G401.6 (cell line): ENCODE measurements around the gene PGM1.
A peak's percentile ranks its signal among the peaks of the same experiment; 100 is the strongest.
"Not testable (repeated sequence)": the region's sequence is repeated elsewhere in the genome, so short reads cannot be mapped to it uniquely, and the experiment has no call there.

Experiments used
- FAIRE-seq: peaks from 2 replicates; lab custom pipeline; 2012; peaks lifted over from hg19 to GRCh38; lab: Jason Lieb, UNC

The PGM1 gene

DNA sequence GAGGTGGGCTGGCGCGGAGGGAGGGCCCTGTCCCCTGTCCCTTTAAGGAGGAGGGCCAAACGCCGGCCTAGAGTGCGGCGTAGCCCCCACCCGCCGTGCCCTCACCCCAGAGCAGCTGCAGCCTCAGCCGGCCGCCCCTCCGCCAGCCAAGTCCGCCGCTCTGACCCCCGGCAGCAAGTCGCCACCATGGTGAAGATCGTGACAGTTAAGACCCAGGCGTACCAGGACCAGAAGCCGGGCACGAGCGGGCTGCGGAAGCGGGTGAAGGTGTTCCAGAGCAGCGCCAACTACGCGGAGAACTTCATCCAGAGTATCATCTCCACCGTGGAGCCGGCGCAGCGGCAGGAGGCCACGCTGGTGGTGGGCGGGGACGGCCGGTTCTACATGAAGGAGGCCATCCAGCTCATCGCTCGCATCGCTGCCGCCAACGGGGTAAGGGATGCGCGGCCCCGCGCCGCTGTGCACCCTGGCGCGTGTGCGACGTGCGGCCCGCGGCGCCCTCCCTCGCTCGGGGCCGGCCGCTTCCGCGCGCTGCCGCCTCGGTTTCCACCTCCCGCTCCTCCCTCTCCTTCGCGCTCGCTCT is at the start of gene PGM1:
Gene PGM1 (plus strand): TSS at position 109 of the 583 bp plus-strand sequence. CDS start 78 bp downstream, at position 187.
- FAIRE-seq: no peak

DNA sequence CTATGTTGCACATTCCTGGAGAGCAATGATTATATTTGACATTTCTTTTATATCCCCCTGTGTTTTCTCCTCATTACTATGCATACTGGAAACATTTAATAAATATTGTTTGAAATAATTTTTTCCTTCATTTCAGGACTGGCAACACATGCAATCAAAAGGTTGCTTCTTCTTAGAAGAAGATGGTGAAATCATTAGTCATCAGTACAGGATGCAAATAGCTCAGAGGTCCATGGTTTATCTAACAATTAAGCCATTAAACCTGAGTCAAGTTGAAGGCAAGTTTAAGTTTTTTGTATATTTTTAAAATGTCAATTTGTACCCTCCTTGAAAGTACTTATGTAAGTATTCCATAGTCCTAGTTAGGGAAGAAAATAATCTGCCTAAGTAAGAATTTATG is 47.4 kb upstream of the PGM1 start:
- no peak for FAIRE-seq

DNA sequence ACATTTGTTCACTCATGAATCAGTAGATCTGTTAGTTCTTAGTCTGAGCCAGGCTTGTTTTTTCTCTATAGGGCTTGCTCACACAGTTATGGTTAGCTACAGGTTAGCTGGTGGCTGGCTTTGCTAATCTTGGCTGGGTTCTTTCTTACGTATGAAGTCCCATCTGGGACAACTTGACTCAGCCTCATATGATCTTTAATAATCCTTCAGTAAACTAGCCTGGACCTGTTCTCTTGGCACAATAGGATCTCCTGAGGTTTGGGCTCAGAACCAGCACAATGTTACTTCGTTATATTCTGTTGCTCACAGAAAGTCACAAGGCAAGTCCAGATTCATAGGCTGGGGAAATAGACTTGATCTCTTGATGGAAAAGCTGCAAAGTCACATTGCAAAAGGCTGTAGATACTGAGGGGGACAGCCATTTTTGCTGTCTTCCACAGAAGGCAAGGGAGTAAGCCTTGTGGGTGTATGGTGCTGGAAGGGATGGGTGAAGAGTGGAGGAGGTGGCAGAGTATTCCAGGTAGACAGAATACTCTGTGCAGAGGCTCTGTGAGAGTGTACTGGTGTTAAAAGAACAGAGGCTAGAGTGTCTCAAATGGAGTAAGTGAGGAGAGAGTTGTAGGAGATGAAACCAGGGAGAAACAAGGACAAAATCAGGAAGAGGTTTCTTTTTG is 45.5 kb upstream of the PGM1 start:
- no peak for FAIRE-seq

DNA sequence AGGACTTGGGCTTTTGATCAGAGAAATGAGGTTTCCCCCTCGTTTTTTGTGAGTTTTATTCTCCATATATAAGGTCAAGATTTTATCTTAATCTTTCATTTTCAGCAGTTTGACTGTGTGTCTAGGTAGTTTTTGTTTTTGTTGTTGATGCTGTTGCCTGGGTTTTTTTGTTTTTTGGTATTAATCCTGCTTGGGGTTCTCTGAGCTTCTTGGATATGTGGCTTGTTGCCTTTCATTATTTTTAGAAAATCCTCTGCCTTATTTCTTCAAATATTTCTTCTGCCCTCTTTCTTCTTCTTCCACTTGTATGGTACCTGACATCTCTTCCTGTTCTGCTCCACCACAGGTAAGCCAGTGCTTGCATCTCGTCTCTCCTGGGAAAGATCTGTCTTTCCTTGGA is 44.9 kb upstream of the PGM1 start:
- FAIRE-seq: no peak

DNA sequence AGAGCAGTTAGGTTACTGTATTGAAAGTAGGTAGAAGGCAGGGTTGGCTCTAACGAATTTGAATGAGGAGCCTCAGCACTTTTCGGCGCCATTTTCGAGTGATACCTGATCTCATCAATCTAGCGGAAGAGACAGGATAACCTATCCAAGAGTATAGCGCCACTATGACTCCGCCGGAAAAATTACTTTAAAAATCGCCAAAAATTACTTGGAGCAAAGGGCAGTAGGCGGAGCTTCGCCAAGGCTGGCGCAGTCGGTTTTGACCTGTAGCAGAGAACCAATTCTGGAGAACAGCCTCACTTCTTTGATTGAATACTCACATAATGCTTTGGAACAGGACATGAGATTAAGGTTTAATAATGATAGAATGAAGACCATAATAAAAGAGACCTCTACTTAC is 44.3 kb upstream of the PGM1 start:
- FAIRE-seq: no peak

DNA sequence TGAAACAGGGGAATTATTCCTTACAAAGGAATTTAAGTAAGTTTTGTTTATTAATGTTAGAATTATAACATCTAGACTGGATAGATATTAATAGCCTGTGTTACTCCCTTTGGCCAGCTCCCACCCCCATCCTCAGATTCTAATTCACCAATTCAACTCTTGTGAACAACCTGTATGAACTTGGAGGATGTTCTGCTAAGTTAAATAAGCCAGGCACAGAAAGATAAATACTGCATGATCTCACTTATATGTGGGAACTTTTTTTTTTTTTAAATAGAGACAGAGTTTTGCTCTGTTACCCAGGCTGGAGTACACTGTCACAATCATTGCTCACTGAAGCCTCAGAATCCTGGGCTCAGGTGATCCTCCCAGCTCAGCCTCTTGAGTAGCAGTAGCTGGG is 37.7 kb upstream of the PGM1 start:
- FAIRE-seq: no peak

DNA sequence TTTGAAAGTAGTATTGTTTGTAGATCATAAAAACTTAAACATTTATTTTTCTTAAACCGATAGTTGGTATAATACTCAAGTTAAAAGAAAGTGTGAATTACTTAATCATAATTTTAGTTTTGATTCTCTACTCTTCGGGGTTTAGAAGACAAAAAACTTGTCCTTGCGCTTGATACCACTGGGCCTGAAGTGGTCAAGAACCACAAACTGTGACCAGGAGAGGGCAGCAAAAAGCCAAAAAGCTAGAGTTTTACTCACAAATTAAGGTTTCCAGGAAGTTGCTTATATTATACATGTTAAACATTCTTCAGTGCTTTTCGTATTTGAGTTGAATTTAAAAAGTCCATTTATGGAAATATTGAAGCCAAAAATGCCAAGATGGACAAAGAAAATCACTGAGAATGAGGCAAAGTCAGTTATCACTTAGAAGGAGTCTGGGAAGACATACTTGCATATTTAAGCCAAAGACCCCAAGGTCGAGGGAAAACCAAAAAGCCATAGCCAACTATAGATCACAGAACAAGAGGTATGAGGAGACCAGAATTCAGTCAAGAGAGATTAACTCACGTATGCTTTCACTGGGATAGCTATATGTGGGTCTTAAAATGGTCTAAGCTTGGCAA is 35.7 kb upstream of the PGM1 start:
- FAIRE-seq: peak; percentile 83

DNA sequence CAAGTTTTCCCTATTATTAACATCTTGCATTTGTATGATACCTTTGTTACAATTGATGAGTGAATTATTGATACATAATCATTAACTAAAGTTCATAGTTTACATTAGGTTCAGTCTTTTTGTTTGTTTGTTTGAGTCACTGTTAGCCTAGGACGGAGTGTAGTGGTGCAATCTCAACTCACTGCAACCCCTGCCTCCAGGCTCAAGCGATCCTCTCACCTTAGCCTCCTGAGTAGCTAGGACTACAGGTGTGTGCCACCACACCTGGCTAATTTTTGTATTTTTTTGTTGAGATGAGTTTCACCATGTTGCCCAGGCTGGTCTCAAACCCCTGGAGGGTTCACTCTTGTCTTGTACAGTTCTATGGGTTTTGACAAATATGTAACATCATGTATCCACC is 33.9 kb upstream of the PGM1 start:
- FAIRE-seq: no peak

DNA sequence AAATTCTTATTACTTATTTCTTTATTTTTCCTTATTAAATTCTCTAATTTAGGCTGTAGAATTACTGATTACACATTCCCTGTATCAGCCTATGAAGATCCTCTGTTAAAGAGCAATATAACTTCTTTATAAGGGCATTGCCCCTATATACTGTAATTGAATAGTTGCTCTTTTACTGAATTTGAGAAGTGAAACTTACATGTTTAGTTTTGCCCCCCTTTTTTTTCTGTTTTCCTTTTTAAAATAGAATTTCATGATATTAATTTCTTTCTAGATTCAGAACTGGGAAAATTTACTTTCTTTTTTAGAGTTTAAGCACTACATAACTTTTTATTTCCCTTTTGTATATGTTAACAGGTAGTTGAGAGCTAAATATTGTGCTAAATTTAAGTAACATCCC is 29.5 kb upstream of the PGM1 start:
- no peak for FAIRE-seq

DNA sequence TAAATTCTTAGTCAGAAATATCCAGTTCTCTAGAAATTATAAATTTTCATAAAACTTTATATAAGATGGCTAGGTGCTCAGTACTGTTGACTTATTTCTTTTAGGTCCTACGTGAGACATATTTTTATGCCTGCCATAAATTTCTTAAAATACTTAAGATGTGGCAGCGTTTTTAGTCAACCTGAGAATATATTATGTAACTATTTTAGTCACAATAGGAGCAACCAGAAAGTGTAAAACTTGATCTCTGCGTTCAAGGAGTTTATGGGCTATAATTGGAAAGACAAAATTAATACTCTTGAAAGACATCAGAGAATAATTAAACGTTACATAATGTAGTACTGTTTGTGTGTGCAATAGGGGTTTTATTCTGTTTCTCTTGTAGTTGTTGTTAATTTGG is 24.1 kb upstream of the PGM1 start:
- no peak for FAIRE-seq

DNA sequence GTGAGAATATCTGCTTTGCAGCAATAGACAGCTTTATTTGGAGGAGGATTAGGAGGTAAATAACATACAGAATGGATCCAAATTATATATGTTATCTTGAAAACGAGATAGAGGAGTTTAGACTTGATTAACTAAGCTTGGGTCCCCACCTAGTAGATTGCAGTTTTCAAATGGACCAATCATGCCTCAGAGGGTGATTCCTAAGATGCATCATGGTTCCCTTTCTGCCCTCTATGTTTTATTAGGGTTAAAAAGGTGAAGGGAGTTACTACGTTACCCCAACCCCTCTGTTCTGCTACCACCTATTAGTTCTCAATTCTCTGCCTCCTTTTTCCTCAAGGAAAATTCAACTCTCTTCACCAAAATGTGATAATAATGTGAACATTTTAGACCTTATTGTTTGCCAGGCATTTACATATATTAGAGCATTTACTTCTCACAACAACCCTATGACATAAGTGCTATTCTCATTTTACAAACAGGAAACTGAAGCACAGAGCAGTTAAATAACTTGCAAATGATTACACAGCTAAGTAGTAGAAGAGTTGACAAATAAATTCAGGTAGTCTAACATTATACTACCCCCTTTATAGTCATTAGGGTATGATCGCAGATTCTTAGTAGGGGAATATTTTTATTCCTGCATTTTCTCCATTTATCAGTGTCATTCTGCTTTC is 23.4 kb upstream of the PGM1 start:
- FAIRE-seq: no peak

DNA sequence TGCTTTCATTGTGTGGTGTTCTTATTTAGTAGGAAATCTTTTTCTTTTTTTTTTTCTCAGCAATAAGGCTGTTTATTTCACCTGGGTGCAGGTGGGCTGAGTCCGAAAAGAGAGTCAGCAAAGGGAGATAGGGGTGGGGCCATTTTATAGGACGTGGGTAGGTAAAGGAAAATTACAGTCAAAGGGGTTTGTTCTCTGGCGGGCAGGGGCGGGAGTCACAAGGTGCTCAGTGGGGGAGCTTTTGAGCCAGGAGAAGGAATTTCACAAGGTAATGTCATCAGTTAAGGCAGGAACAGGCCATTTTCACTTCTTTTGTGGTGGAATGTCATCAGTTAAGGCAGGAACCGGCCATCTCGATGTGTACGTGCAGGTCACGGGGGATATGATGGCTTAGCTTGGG is 20.5 kb upstream of the PGM1 start:
- FAIRE-seq: not testable (repeated sequence)

DNA sequence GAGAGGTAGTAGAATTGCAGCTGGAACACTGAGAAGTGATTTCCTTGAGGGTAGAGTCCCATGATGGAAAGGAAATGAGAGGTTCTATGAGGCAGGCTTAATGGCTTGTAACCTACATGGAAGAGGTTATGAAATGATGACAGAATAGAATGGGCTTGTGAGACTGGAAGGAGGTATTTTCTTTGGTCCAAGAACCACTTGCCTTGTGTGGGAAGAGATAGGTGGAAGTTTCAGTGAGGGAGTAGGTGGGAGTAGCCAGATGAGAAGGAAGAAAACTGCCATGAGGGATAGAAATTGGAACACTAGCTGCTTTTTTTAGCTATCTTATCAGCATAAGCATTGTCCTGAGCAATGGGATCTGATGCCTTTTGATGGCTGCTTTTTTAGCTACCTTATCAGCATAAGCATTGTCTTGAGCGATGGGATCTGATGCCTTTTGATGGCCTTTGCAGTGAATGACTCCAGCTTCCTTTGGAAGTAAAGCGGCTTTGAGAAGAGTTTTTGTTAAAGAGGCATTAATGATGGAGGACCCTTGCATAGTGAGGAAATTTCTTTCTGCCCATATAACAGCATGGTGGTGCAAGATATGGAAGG is 18.9 kb upstream of the PGM1 start:
- not testable (repeated sequence) for FAIRE-seq

DNA sequence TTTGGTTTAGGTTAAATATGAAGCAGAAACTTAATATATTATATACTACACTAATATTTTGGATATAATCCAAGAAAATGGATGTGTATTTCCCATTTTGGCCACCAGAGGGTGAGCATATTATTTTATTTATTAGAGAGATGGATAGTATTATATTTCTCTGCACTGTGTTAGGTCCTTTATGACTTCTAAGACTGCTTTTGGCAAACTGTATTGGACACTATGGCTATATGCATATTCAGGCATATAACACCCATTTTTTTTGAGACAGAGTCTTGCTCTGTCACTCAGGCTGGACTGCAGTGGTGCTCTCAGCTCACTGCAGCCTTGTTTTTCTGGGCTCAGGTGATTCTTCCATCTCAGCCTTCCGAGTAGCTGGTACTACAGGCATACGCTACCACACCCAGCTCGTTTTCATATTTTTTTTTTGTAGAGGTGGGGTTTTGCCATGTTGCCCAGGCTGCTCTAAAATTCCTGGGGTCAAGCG is 17.8 kb upstream of the PGM1 start:
- FAIRE-seq: no peak

DNA sequence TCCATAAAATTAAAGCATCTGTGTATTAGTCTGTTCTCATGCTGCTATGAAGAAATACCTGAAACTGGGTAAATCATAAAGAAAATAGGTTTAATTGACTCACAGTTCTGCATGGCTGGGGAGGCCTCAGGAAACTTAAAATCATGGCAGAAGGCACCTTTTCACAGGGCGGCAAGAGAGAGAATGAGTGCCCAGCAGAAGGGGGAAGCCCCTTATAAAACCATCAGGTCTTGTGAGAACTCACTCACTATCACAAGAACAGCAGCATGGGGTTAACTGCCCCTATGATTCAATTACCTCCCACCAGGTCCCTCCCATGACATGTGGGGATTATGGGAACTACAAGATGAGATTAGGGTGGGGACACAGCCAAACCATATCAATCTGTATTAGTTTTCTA is 6.9 kb upstream of the PGM1 start:
- FAIRE-seq: not testable (repeated sequence)

DNA sequence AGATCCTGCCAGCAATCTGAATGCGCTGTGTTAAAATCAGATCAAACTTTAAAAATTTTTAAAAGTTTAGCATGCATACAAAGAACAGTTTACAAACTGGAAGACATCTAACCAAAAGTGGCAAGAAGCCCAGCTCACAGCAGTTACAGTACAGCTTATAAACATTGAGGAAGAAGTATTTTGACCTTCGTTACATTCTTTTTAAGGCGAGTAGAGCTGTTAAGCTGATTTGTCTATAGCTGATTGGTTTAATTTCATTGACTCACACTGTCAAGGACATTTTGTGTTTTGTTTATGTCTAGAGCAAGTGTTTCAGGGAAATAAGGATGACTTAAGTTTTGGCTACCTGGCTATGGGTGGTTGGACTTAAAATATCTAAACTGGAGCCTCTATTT is 3.0 kb upstream of the PGM1 start:
- no peak for FAIRE-seq

DNA sequence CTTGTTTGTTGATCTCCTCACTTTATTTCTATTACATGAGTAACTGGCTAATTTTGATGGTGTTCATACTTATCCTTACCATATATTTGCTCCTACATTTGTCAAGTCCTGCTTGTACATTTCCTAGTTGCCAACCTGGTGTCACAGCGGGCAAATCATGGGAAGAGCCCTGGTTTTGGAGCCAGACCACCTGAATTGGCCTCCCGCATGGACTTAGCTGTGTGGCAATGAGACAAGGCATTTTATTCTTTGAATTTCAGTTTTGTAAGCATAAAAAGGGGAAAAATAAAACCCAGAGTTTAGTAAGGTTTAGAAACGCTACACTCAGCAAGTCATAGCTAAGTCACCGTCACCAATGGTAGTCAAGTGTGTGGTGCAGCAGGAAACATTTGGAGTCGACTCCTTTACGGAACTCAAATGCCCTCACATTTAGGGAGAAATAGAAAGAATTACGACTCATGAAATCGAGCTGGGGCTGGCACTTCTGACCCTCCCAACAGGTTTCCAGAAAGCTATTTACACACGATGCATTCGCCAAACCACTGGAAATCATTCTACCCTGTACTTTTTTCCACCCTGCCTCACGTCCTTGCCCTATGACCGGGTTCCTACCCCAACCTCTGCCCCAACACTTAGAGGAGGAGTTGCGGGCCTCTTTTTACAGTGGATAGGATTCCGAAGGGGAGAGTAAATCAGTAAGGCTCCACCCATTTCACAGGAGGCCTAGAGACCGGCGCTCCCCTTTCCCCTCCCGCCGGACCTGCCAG is 492 bp upstream of the PGM1 start:
- FAIRE-seq: peak; percentile 46

DNA sequence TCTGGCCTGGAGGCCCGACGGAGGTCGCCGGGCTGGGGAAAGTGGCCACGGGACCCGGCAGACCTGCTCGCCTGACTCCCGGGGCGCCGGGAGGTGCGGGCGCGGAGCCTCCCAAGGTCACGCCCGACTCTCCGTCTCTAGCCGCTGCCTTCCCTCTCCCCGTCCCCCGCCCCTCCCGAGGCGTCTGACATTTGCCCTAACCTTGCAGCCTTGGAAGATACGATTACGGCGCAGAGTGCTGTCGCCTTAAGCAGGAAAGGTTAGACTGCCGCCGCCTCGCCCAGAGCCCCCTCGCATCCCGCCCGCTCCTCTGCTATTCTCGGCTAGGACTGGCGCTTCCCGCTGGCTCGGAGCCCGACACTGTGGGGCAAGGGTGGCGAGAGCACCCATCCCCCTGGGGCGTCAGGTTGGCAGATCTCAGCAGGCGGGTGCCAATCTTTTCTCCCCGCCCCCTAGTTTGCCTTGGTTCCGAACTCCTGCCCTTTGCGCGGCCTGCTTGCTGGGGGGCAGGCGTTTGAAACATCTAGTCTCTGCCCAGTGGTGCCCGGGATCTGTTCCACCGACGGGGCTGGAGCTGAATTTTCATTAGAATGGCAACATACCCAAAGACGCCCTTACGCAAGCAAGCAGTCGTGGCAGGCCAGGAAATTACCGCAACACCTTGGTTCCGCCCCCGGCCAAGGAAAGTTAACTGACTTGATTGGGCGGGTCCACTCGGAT is 835 bp downstream of the PGM1 start:
- no peak for FAIRE-seq

DNA sequence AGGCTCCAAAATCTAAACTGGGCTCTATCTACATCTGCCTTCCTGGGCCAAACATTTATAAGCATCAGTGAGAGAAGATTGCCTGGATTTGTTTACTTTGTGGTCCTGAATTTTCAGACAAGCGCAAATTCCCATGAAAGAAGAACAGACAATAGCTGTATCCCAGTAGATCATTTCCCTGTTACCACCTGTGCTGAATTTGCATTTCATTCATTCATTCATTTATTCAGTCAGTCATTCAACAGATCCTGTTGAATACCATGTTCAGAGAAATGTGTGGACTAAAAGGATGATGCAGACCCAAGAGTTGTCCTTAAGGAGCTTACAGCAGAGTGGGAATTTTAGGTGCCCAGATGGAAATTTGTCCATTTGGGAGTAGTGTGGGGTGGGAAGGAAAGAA is 2.2 kb downstream of the PGM1 start:
- no peak for FAIRE-seq

DNA sequence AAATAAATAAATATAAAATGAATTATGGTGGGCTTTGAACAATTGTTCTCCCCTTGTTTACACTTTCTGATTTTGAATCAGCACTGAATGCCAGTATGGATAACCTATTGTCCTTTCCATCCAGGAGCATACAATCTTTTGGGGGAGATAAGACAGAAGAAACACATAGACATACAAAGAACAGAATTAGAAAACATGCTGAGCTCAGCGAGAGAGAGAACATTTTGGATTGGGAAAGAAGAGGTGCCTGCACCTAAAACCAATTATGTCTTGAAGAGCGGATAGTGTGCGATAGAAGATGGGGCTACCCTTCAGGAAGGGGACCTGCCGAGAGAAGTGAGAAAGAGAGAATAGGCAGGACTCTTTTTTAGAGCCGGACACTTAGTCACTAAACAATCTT is 6.6 kb downstream of the PGM1 start:
- no peak for FAIRE-seq

DNA sequence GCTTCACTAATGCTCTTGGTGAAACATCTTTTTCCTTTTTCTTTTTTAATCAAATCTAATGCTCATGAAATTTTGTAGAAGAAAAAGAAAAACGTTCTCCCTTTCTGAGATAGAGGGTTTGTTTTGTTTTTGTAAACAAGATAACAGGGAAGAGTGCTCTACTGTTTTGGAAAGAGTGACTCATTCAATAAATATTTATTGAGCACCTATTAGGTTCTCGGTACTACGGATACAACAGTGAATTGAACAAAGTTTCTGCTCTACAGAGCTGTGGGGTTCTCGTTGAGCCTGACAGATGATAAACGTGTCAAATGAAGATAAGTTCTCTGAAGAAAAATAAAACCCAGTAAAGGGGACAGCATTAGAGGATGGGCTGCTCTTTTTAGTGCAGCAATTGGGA is 7.0 kb downstream of the PGM1 start:
- no peak for FAIRE-seq
